Activated effector memory CD4-positive, alpha-beta T cell treated with anti-CD3 and anti-CD28 coated beads, Interleukin-2, amount 50 U/mL, for 16 hours (primary cell): ENCODE measurements around the gene CDCP1.
"Not testable (repeated sequence)": the region's sequence is repeated elsewhere in the genome, so short reads cannot be mapped to it uniquely, and the experiment has no call there.

Source experiments
- DNase-seq: peaks from one replicate; pipeline ENCODE4 v3.0.0-alpha.2; 2020

CDCP1 gene

GRCh38 chr3:45054196-45054857 lies 91.9 kb downstream of the CDCP1 start:
- DNase-seq, result no peak

- not testable (repeated sequence) for DNase-seq
These were observed 92.4 kb downstream of the CDCP1 start for GRCh38 chr3:45053805-45054195.

- DNase-seq, result no peak
These were observed 94.5 kb downstream of the CDCP1 start for GRCh38 chr3:45051685-45052084.

- DNase-seq, result no peak
These were observed 96.4 kb downstream of the CDCP1 start for GRCh38 chr3:45049807-45050206.

- no peak for DNase-seq
These were observed 97.9 kb downstream of the CDCP1 start for GRCh38 chr3:45048244-45048643.

GRCh38 chr3:45043728-45044299 lies 102.4 kb downstream of the CDCP1 start:
- DNase-seq, result no peak

- DNase-seq, result no peak
These were observed 104.0 kb downstream of the CDCP1 start for GRCh38 chr3:45042162-45042561.

GRCh38 chr3:45041666-45042065 lies 104.5 kb downstream of the CDCP1 start:
- no peak for DNase-seq

GRCh38 chr3:45037720-45038455 lies 108.3 kb downstream of the CDCP1 start:
- DNase-seq, result peak; percentile 95

GRCh38 chr3:45035441-45036301 lies 110.5 kb downstream of the CDCP1 start:
- DNase-seq, result peak; percentile 69

GRCh38 chr3:45034612-45035252 lies 111.4 kb downstream of the CDCP1 start:
- DNase-seq, result peak; percentile 67

GRCh38 chr3:45033791-45034190 lies 112.4 kb downstream of the CDCP1 start:
- DNase-seq, result no peak
